NB4 (cell line): Measurements from ENCODE around the gene SIRT6.

ENCODE experiments used
- DNase-seq: peaks from one replicate; pipeline ENCODE4 v3.0.0; 2010; ENCODE audit warnings: low read depth
- H3K4me3 ChIP-seq: one replicate; pipeline ENCODE4 v1.5.1; 2011; ENCODE audit warnings: mild to moderate bottlenecking, low read depth, low read length, moderate library complexity
- MYC ChIP-seq: IDR thresholded peaks from 2 replicates; pipeline ENCODE4 v1.6.1; 2011; ENCODE audit warnings: low read depth, low read length
- POLR2A ChIP-seq: IDR thresholded peaks from 2 replicates; pipeline ENCODE4 v1.6.1; 2011; ENCODE audit warnings: mild to moderate bottlenecking; ENCODE audit not compliant: insufficient read length; ENCODE audit errors: extremely low read depth
- TF ChIP-seq, protein P1 (sequence below): IDR thresholded peaks from one replicate; pipeline ENCODE4 v1.5.1; 2012; ENCODE audit warnings: low read depth, low read length
- TF ChIP-seq, protein P2 (sequence below): IDR thresholded peaks from 2 replicates; pipeline ENCODE4 v1.6.1; 2011; ENCODE audit warnings: low read depth, low read length

Gene SIRT6

DNA sequence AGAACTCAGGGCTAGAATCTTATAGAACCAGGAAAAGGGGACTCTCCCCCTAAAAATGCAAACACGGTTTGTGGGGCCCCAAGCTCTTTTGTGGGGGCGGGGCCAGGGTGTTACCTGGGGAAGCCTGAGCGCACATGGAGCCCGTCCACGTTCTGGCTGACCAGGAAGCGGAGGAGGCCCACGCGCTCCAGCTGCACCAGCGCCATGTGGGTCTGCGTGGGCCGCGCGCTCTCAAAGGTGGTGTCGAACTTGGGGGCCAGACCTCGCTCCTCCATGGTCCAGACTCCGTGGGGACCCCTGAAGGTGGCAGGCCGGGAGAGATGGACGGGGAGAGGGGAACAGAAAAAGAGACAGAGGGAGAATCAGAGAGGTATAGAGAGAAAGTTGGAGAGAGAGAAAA lies 3.4 kb downstream of the SIRT6 start:
- TF ChIP-seq, protein P1, sequence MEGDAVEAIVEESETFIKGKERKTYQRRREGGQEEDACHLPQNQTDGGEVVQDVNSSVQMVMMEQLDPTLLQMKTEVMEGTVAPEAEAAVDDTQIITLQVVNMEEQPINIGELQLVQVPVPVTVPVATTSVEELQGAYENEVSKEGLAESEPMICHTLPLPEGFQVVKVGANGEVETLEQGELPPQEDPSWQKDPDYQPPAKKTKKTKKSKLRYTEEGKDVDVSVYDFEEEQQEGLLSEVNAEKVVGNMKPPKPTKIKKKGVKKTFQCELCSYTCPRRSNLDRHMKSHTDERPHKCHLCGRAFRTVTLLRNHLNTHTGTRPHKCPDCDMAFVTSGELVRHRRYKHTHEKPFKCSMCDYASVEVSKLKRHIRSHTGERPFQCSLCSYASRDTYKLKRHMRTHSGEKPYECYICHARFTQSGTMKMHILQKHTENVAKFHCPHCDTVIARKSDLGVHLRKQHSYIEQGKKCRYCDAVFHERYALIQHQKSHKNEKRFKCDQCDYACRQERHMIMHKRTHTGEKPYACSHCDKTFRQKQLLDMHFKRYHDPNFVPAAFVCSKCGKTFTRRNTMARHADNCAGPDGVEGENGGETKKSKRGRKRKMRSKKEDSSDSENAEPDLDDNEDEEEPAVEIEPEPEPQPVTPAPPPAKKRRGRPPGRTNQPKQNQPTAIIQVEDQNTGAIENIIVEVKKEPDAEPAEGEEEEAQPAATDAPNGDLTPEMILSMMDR = no peak
- TF ChIP-seq MYC (no peak), POLR2A (no peak)
- TF ChIP-seq, protein P2, sequence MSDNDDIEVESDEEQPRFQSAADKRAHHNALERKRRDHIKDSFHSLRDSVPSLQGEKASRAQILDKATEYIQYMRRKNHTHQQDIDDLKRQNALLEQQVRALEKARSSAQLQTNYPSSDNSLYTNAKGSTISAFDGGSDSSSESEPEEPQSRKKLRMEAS = no peak
- no peak for DNase-seq
- H3K4me3 ChIP-seq = no peak overlapping the region

DNA sequence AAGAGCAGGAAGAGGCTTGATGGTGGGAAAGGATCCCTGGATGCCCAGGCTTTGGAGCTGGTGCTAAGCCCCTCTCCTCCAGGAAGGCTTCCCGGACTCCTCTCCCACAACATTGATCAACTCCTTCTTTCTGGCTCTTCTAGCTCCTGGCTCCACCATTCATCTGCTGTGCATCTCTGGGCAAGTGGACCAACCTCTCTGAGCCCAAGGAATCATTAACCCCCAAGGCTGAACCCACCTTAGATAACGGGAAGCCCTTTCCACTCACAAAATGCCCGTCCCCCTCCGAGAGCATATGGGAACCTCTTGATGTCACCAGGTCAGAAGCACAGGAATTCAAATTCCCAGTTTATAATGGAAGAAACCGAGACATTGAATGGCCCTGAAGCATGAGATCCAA lies 5.2 kb downstream of the SIRT6 start:
- TF ChIP-seq, protein P2 = no peak
- TF ChIP-seq MYC (no peak), POLR2A (no peak)
- TF ChIP-seq, protein P1 = no peak
- H3K4me3 ChIP-seq = no peak overlapping the region
- no peak for DNase-seq

DNA sequence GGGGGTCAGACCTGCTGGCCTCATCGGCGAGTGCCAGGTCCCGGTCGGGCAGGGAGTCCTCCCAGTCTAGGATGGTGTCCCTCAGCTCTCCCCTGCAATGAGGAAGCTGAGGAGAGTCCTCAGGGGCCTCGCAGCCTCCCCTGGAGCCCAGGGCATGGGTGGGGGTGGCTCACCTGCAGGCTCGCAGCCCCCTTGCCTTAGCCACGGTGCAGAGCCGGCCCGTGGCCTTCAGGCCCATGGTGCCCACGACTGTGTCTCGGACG lies 6.8 kb downstream of the SIRT6 start:
- TF ChIP-seq, protein P2 = no peak
- TF ChIP-seq POLR2A (no peak), MYC (no peak)
- TF ChIP-seq, protein P1 = no peak
- no peak overlapping the region for H3K4me3 ChIP-seq
- no peak for DNase-seq

DNA sequence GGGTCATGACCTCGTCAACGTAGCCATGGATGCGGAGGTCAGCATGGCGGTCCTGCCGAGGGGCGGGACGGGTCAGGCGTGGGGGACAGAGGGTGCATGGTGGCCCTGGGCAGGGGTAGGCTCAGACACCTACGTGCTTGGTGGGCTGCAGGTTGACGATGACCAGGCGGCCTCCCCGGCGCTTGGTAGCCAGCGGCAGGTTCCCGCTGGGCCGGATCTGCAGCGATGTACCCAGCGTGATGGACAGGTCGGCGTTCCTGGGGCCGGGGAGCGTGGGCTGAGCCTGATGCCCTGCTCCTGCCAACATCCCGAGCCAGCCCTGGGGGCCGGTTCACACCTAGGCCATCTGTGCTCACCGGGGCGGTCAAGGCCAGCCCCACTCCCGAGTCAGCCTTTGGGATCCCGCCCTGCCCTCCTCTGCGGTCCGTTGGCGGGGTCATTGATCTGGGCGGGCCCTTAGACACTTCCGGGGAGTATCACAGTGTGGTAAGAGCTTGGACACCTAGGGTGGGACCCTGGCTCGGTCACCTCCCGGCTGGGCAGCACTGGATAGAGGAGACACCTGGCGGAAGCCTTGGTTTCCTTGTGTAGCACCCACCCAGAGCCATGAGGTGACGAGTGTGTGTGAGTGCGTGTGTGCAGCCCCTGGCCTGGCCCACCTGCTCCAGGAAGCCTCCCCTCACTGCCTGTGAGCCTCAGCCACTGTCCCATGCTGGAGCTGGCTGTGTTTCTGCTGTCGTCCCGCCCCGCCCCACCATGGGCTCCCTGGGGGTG lies 7.3 kb downstream of the SIRT6 start:
- no peak overlapping the region for H3K4me3 ChIP-seq
- TF ChIP-seq, protein P2 = no peak
- TF ChIP-seq MYC = no peak
- TF ChIP-seq, protein P1 = no peak
- no peak for TF ChIP-seq POLR2A
- DNase-seq = no peak

DNA sequence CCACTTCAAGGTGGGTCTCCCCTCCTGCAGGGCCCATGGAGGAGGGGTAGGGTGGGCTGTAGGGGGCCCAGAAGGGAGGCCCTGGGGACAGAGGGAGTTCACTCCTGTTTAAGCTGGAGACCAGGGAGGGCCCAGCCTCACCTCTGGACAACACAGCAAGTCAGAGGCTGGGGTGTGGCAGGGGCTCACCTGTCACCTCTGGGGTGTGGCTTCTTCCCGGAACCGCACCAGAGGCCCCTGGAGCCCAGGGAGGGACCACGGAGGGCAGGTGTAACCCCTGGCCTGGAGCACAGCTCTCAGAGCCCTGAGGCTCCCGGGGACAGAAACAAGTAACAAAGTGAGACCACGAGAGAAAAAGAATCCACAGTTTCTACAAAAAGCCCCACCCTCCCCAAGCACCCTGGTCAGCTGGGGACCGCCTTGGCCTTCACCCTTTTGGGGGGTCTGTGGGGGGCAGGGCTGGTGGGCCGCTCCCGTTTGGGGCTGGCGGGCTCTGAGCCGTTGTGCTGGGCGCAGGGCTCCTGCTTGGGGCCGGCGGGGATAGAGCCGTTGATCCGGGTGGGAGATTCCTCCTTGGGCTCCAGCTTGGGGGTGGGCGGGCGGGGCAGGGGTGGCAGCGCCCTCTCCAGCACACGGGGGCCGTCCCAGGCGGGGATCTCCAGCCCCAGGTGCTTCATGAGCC lies 8.0 kb downstream of the SIRT6 start:
- TF ChIP-seq, protein P1 = no peak
- TF ChIP-seq, protein P2 = no peak
- TF ChIP-seq POLR2A = no peak
- TF ChIP-seq MYC = no peak
- H3K4me3 ChIP-seq = no peak overlapping the region
- DNase-seq = no peak
